NK-92 treated with Interleukin-12 subunit alpha and Interleukin-12 subunit beta, amount 100 ng/mL, for 24 hours (cell line): Measurements from ENCODE around the gene NKAIN1.
"Not testable (repeated sequence)": the region's sequence is repeated elsewhere in the genome, so short reads cannot be mapped to it uniquely, and the experiment has no call there.

ENCODE experiments used
- DNase-seq: peaks from one replicate; lab custom pipeline; 2025; lab: John Stamatoyannopoulos, UW

NKAIN1 gene

GRCh38 chr1:31152181-31152795 lies 87.4 kb downstream of the NKAIN1 start:
- no peak for DNase-seq

GRCh38 chr1:31151402-31151801 lies 88.3 kb downstream of the NKAIN1 start:
- no peak for DNase-seq

- no peak for DNase-seq
Measured at GRCh38 chr1:31148409-31148808, 91.3 kb downstream of the NKAIN1 start.

GRCh38 chr1:31145648-31146047 lies 94.0 kb downstream of the NKAIN1 start:
- DNase-seq, result no peak

GRCh38 chr1:31144442-31144841 lies 95.2 kb downstream of the NKAIN1 start:
- DNase-seq, result no peak

- no peak for DNase-seq
Measured at GRCh38 chr1:31143455-31143854, 96.2 kb downstream of the NKAIN1 start.

GRCh38 chr1:31142406-31142805 lies 97.3 kb downstream of the NKAIN1 start:
- DNase-seq, result no peak

- DNase-seq, result no peak
Measured at GRCh38 chr1:31140299-31140698, 99.4 kb downstream of the NKAIN1 start.

GRCh38 chr1:31138797-31139521 lies 100.7 kb downstream of the NKAIN1 start:
- DNase-seq, result not testable (repeated sequence)

- DNase-seq, result not testable (repeated sequence)
Measured at GRCh38 chr1:31137873-31138272, 101.8 kb downstream of the NKAIN1 start.

GRCh38 chr1:31135973-31136600 lies 103.6 kb downstream of the NKAIN1 start:
- no peak for DNase-seq

- DNase-seq, result no peak
Measured at GRCh38 chr1:31133368-31133767, 106.3 kb downstream of the NKAIN1 start.
